B cell (primary cell): Measurements from ENCODE around the gene CALM1.

Experiments used
- EZH2 ChIP-seq: IDR thresholded peaks from 2 replicates; pipeline ENCODE4 v1.6.1; 2012; ENCODE audit warnings: borderline replicate concordance, low read depth, mild to moderate bottlenecking, moderate library complexity, low read length; ENCODE audit not compliant: insufficient read depth, poor library complexity, severe bottlenecking
- TF ChIP-seq, protein P1 (sequence below): fragments of 200-600 bp; IDR thresholded peaks from one replicate; pipeline ENCODE4 v1.8.0; 2022; ENCODE audit warnings: antibody characterized with exemption, mild to moderate bottlenecking

GRCh38 chr14:90424075-90424474 lies 27.2 kb downstream of the CALM1 start:
- TF ChIP-seq EZH2 = no peak
- TF ChIP-seq, protein P1, sequence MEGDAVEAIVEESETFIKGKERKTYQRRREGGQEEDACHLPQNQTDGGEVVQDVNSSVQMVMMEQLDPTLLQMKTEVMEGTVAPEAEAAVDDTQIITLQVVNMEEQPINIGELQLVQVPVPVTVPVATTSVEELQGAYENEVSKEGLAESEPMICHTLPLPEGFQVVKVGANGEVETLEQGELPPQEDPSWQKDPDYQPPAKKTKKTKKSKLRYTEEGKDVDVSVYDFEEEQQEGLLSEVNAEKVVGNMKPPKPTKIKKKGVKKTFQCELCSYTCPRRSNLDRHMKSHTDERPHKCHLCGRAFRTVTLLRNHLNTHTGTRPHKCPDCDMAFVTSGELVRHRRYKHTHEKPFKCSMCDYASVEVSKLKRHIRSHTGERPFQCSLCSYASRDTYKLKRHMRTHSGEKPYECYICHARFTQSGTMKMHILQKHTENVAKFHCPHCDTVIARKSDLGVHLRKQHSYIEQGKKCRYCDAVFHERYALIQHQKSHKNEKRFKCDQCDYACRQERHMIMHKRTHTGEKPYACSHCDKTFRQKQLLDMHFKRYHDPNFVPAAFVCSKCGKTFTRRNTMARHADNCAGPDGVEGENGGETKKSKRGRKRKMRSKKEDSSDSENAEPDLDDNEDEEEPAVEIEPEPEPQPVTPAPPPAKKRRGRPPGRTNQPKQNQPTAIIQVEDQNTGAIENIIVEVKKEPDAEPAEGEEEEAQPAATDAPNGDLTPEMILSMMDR = no peak
